GM19238 (cell line): Measurements from ENCODE around the gene KCNG4.

Experiments
- DNase-seq: peaks from one replicate; pipeline ENCODE4 v3.0.0; 2011; ENCODE audit warnings: low spot score; ENCODE audit not compliant: insufficient read length

The KCNG4 gene

GRCh38 chr16:84266451-84266850 is 26.6 kb upstream of the KCNG4 start:
- DNase-seq: no peak

- DNase-seq: no peak
These were observed 23.1 kb upstream of the KCNG4 start for GRCh38 chr16:84262939-84263338.

GRCh38 chr16:84262031-84262430 is 22.2 kb upstream of the KCNG4 start:
- no peak for DNase-seq

GRCh38 chr16:84260766-84261554 is 21.1 kb upstream of the KCNG4 start:
- no peak for DNase-seq

- no peak for DNase-seq
These were observed 19.9 kb upstream of the KCNG4 start for GRCh38 chr16:84259691-84260090.

- no peak for DNase-seq
These were observed 18.5 kb upstream of the KCNG4 start for GRCh38 chr16:84258266-84258665.

- DNase-seq: no peak
These were observed 15.4 kb upstream of the KCNG4 start for GRCh38 chr16:84255050-84255810.

GRCh38 chr16:84254062-84254461 is 14.2 kb upstream of the KCNG4 start:
- DNase-seq: no peak

- DNase-seq: no peak
These were observed 13.4 kb upstream of the KCNG4 start for GRCh38 chr16:84253173-84253572.

- DNase-seq: no peak
These were observed 12.4 kb upstream of the KCNG4 start for GRCh38 chr16:84252184-84252583.

- DNase-seq: no peak
These were observed 8.0 kb upstream of the KCNG4 start for GRCh38 chr16:84247844-84248243.

GRCh38 chr16:84247331-84247730 is 7.5 kb upstream of the KCNG4 start:
- DNase-seq: no peak

GRCh38 chr16:84246679-84247077 is 6.9 kb upstream of the KCNG4 start:
- no peak for DNase-seq

GRCh38 chr16:84245956-84246678 is 6.3 kb upstream of the KCNG4 start:
- no peak for DNase-seq

- no peak for DNase-seq
These were observed 4.9 kb upstream of the KCNG4 start for GRCh38 chr16:84244728-84245127.

- DNase-seq: no peak
These were observed 3.9 kb upstream of the KCNG4 start for GRCh38 chr16:84243732-84244131.

- no peak for DNase-seq
These were observed 3.0 kb upstream of the KCNG4 start for GRCh38 chr16:84242839-84243238.

GRCh38 chr16:84241778-84242177 is 2.0 kb upstream of the KCNG4 start:
- no peak for DNase-seq

- no peak for DNase-seq
These were observed 643 bp upstream of the KCNG4 start for GRCh38 chr16:84240455-84240854.

- DNase-seq: no peak
These were observed 557 bp downstream of the KCNG4 start for GRCh38 chr16:84239141-84239769.

- DNase-seq: no peak
These were observed 1.6 kb downstream of the KCNG4 start for GRCh38 chr16:84237994-84238750.
